ENCODE results near the gene CHCT1. TPM values are rescaled to one million over a fixed set of nuclear protein-coding genes. Genes with fewer than 3 reads are reported as not detected.

The CHCT1 gene
- total and polyA plus RNA-seq, 2 of the 8 experiments (the other 6 are each of a cell fraction or from before 2014, with no cell fraction given), result 0.06 TPM; not detected in 1

DNA sequence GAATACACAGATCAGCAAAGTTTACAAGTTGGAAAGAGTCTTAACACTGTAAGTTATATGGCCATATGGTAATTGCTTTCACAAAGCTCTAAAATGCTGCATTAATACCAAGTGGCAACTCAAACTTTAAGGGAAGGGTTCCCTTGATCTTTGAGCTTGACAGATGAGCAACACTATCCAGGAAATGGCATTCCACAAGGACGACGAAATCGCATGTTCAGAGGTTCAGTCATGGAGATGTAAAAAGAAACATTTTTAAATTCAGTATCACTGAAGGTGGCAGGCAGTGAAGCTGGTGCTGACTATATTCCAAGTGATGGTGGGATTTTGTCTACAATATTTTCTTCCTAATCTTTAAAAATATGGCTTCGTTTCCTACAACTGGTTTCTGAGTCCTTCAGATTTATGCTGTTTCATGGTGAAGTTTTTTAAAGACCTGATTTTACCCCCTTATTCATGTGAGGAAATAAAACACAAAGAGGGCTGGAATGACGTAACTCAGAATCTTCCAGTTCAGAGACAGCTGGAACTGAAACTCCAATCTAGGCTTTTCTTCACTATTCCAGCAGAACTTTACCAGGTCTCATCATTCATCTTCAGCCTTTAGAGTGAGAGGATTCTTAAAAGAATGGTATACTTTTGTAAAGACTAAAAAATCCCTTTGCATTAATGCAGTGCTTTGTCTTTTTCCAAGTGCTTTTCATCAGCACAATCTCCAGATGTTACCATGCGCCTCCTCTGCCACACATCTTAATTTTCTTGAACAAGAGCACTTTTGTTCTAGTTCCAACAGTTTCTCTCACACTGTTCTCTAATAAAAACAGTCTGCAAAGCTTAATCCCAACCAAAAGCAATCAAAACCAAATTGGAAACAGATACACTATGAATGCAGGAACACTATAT is 20.2 kb downstream of the CHCT1 start:
- Histone ChIP-seq H3K9me3 (ENCODE audit: insufficient read depth in 2 of 2, low read depth in 1 of 2, low read length in 1 of 2) (peaks cover 0 to 3% of the 10 kb centered on the region in 2 experiments; a peak in 2 of 4 replicates), H3K18ac (ENCODE audit: extremely low read depth, low read length) (no peak overlapping the region), H3K14ac (ENCODE audit: insufficient read length) (no peak overlapping the region), H3K79me1 (ENCODE audit: low read depth, low read length) (no peaks in the 10 kb centered on the region), H3K9ac (replicated peaks in 1 of 4; ENCODE audit: extremely low read depth in 1 of 4, low read depth in 3 of 4, low read length in 3 of 4) (no peak overlapping the region), H3K79me2 (ENCODE audit: control insufficient read depth in 1 of 2, insufficient read depth in 2 of 2, low read length in 2 of 2) (no peaks in the 10 kb centered on the region), H4K8ac (ENCODE audit: extremely low read depth, insufficient read depth, low read length) (no peak overlapping the region), H3K4me1 (replicated peaks in 1 of 4; ENCODE audit: control insufficient read depth in 3 of 4, insufficient read depth in 4 of 4, low read length in 3 of 4) (peaks cover 0 to 3% (median 0%) of the 10 kb centered on the region in 4 experiments; a peak in 1 of 7 replicates), H2BK120ac (replicated peaks; ENCODE audit: low read depth, low read length) (no peak overlapping the region), H2BK20ac (ENCODE audit: low read length) (no peak overlapping the region), H2AK5ac (ENCODE audit: low read depth, low read length) (no peak overlapping the region), H3K27ac (ENCODE audit: low read depth, low read length) (no peak overlapping the region), H3K36me3 (ENCODE audit: control insufficient read depth in 2 of 4, insufficient read depth in 4 of 4, low read length in 3 of 4) (peaks cover 0 to 12% (median 1%) of the 10 kb centered on the region in 4 experiments; a peak in 3 of 8 replicates), H2BK12ac (ENCODE audit: low read depth, low read length) (no peak overlapping the region), H2BK15ac (ENCODE audit: low read length) (no peak overlapping the region), H4K20me1 (replicated peaks in 1 of 2; ENCODE audit: control insufficient read depth in 1 of 2, insufficient read depth in 2 of 2, low read length in 2 of 2) (no peaks in the 10 kb centered on the region), H4K91ac (replicated peaks; ENCODE audit: insufficient read length, low read length) (no peak overlapping the region), H3K56ac (replicated peaks; ENCODE audit: insufficient read length, low read depth, low read length) (no peak overlapping the region), H3K23ac (ENCODE audit: insufficient read length) (no peak overlapping the region), H3K4ac (replicated peaks; ENCODE audit: insufficient read length, low read depth, low read length) (no peak overlapping the region), H3K23me2 (ENCODE audit: low read depth, low read length) (no peaks in the 10 kb centered on the region), H2BK5ac (ENCODE audit: low read depth, low read length) (no peak overlapping the region), H3K4me3 (ENCODE audit: extremely low read depth in 1 of 4, insufficient read depth in 2 of 4, low read depth in 3 of 4, low read length in 4 of 4) (no peak overlapping the region), H3K27me3 (replicated peaks in 1 of 4; ENCODE audit: control insufficient read depth in 3 of 4, extremely low read depth in 1 of 4, insufficient read depth in 3 of 4, low read length in 3 of 4) (no peaks in the 10 kb centered on the region), H4K5ac (ENCODE audit: insufficient read length, low read depth, low read length) (no peak overlapping the region), H3K4me2 (ENCODE audit: insufficient read depth in 1 of 2, low read depth in 2 of 2, low read length in 2 of 2) (no peak overlapping the region), H2AFZ (ENCODE audit: low read length) (no peak overlapping the region)
- FAIRE-seq (no peak), DNase-seq (ENCODE audit: low read depth in 1 of 2, low spot score in 2 of 2) (no peak)
- WGBS, 2 experiments (ENCODE audit: extremely low coverage in 1 of 2, insufficient coverage in 1 of 2, insufficient read length in 1 of 2, insufficient replicate concordance in 2 of 2, low coverage in 1 of 2, low lambda C conversion rate in 2 of 2, missing lambda C conversion rate in 1 of 2), result 91% methylated on average over 6 of the region's 6 CpGs; no CpG with 5 or more reads in 1 of the 2 experiments
- ChIA-PET POLR2A (ENCODE audit: partially characterized antibody) (no interaction called here), CTCF (ENCODE audit: partially characterized antibody) (interaction anchor here (2.0 kb wide), 1 partner anchor 127 kb away, joined by 7 read pairs; no protein-coding TSS in a partner anchor)
- TF ChIP-seq SIX5 (IDR thresholded peaks at IDR 0.05; ENCODE audit: low read depth, low read length) (no peak), HDAC6 (IDR thresholded peaks at IDR 0.05; ENCODE audit: low read depth, low read length) (no peak), HDAC2 (IDR thresholded peaks at IDR 0.05; ENCODE audit: borderline replicate concordance in 1 of 2, low read depth in 2 of 2, low read length in 2 of 2) (no peak), SUZ12 (IDR thresholded peaks at IDR 0.05; ENCODE audit: low read length) (no peak), SP2 (IDR thresholded peaks at IDR 0.05; ENCODE audit: low read length) (no peak)
- TF ChIP-seq, protein P1, sequence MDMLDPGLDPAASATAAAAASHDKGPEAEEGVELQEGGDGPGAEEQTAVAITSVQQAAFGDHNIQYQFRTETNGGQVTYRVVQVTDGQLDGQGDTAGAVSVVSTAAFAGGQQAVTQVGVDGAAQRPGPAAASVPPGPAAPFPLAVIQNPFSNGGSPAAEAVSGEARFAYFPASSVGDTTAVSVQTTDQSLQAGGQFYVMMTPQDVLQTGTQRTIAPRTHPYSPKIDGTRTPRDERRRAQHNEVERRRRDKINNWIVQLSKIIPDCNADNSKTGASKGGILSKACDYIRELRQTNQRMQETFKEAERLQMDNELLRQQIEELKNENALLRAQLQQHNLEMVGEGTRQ (IDR thresholded peaks at IDR 0.05; ENCODE audit: low read length), result no peak
- TF ChIP-seq, protein P2, sequence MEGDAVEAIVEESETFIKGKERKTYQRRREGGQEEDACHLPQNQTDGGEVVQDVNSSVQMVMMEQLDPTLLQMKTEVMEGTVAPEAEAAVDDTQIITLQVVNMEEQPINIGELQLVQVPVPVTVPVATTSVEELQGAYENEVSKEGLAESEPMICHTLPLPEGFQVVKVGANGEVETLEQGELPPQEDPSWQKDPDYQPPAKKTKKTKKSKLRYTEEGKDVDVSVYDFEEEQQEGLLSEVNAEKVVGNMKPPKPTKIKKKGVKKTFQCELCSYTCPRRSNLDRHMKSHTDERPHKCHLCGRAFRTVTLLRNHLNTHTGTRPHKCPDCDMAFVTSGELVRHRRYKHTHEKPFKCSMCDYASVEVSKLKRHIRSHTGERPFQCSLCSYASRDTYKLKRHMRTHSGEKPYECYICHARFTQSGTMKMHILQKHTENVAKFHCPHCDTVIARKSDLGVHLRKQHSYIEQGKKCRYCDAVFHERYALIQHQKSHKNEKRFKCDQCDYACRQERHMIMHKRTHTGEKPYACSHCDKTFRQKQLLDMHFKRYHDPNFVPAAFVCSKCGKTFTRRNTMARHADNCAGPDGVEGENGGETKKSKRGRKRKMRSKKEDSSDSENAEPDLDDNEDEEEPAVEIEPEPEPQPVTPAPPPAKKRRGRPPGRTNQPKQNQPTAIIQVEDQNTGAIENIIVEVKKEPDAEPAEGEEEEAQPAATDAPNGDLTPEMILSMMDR (IDR thresholded peaks at IDR 0.05; ENCODE audit: control extremely low read depth in 1 of 3, insufficient read depth in 1 of 3, low read depth in 1 of 3, low read length in 3 of 3), result no peak

All from H1 (cell line).